HEK293 (cell line): ENCODE measurements around the gene C1orf21.

Source experiments
- CTCF ChIA-PET: fragments of 350-600 bp; formaldehyde crosslinking; extraction: SDS; loops from one replicate; lab custom pipeline; 2021; ENCODE audit warnings: antibody characterized with exemption; lab: Yijun Ruan, JAX
- POLR2A ChIA-PET: fragments of 300-600 bp; formaldehyde crosslinking; extraction: SDS; loops from one replicate; lab custom pipeline; 2020; ENCODE audit warnings: antibody characterized with exemption, inconsistent platforms; lab: Yijun Ruan, JAX
- H3K27ac ChIP-seq: fragments of 200-500 bp; sonication (Bioruptor generic); 2 replicates; pipeline ENCODE4 v1.5.1; 2014; ENCODE audit warnings: low read depth, low read length, control low read depth, inconsistent platforms; ENCODE audit errors: extremely low read depth
- H3K36me3 ChIP-seq, 2 experiments: fragments of 200-500 bp in 1 of 2; sonication (Bioruptor generic) in 1 of 2; 1 replicate in 1 of 2; 2 replicates in 1 of 2; pipeline ENCODE4 v1.5.1; 2014 to 2017; ENCODE audit warnings: inconsistent platforms in 2 of 2, low read length in 2 of 2; ENCODE audit not compliant: control insufficient read depth in 2 of 2, insufficient read depth in 1 of 2
- H3K4me1 ChIP-seq: fragments of 200-500 bp; sonication (Bioruptor generic); 2 replicates; pipeline ENCODE4 v1.5.1; 2014; ENCODE audit warnings: mild to moderate bottlenecking, low read length, inconsistent platforms; ENCODE audit not compliant: control insufficient read depth, insufficient read depth
- H3K4me3 ChIP-seq: 2 replicates; pipeline ENCODE4 v1.5.1; 2011; ENCODE audit warnings: low read depth, mild to moderate bottlenecking, control low read depth, low read length, moderate library complexity
- H3K9me3 ChIP-seq: fragments of 200-500 bp; sonication (Bioruptor generic); 2 replicates; pipeline ENCODE4 v1.5.1; 2014; ENCODE audit warnings: low read depth, low read length, inconsistent platforms; ENCODE audit not compliant: control insufficient read depth, insufficient read depth
- EGR2 ChIP-seq: fragments of 450-650 bp; formaldehyde crosslinking; IDR thresholded peaks from 2 replicates; pipeline ENCODE4 v1.5.1; 2016; ENCODE audit warnings: low read depth, missing biosample characterization, missing genetic modification characterization
- IKZF3 ChIP-seq: fragments of 450-650 bp; IDR thresholded peaks from 2 replicates; pipeline ENCODE4 v1.5.0; 2018; ENCODE audit warnings: missing biosample characterization, mild to moderate bottlenecking, missing genetic modification characterization, moderate library complexity
- MYNN ChIP-seq: fragments of 450-650 bp; formaldehyde crosslinking; IDR thresholded peaks from 2 replicates; pipeline ENCODE4 v1.5.1; 2016; ENCODE audit warnings: missing biosample characterization, missing genetic modification characterization, borderline replicate concordance
- SP7 ChIP-seq: fragments of 450-650 bp; formaldehyde crosslinking; IDR thresholded peaks from 2 replicates; pipeline ENCODE4 v1.5.1; 2016; ENCODE audit warnings: missing biosample characterization, missing genetic modification characterization
- ZNF184 ChIP-seq: fragments of 450-650 bp; IDR thresholded peaks from 2 replicates; pipeline ENCODE4 v1.5.1; 2018; ENCODE audit warnings: missing biosample characterization, mild to moderate bottlenecking, missing genetic modification characterization
- ZNF366 ChIP-seq: fragments of 450-650 bp; formaldehyde crosslinking; conservative IDR thresholded peaks from 2 replicates; pipeline ENCODE4 v1.5.1; 2016; ENCODE audit warnings: missing biosample characterization, missing genetic modification characterization
- ZNF600 ChIP-seq: fragments of 450-650 bp; formaldehyde crosslinking; IDR thresholded peaks from 2 replicates; pipeline ENCODE4 v1.5.1; 2016; ENCODE audit warnings: missing biosample characterization, missing genetic modification characterization
- ZNF610 ChIP-seq: fragments of 450-650 bp; formaldehyde crosslinking; IDR thresholded peaks from 2 replicates; pipeline ENCODE4 v1.5.1; 2016; ENCODE audit warnings: missing biosample characterization, missing genetic modification characterization, borderline replicate concordance
- TF ChIP-seq, protein P1 (sequence below): fragments of 450-650 bp; formaldehyde crosslinking; IDR thresholded peaks from 2 replicates; pipeline ENCODE4 v1.5.1; 2016; ENCODE audit warnings: missing biosample characterization, missing genetic modification characterization
- TF ChIP-seq, protein P2 (sequence below): fragments of 450-650 bp; formaldehyde crosslinking; IDR thresholded peaks from 2 replicates; pipeline ENCODE4 v1.5.1; 2016; ENCODE audit warnings: missing biosample characterization, missing genetic modification characterization
- TF ChIP-seq, protein P3 (sequence below): fragments of 450-650 bp; formaldehyde crosslinking; IDR thresholded peaks from 2 replicates; pipeline ENCODE4 v1.5.1; 2016; ENCODE audit warnings: missing biosample characterization, missing genetic modification characterization
- TF ChIP-seq, protein P4 (sequence below): fragments of 450-650 bp; IDR thresholded peaks from 2 replicates; pipeline ENCODE4 v1.5.1; 2018; ENCODE audit warnings: missing biosample characterization, mild to moderate bottlenecking, missing genetic modification characterization

C1orf21 gene

DNA sequence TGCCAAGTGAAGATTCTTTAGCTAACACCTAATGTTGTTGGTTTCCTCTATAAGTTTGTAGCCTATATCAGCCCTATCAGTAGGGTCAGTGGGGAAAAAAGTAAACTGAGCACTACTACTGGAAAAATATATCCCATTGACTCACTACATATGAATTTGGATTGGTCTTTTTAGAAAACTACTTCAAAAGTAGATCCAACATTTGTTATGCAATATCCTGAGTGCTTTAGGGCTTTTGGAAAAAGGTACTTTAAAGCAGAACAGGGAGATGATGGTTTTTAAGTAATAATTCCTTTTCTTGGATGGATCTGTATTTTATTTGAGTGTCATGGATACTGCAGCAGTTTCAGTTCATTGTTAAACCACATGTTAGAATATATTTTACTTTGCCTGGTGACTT is 7.1 kb downstream of the C1orf21 start:
- TF ChIP-seq ZNF184 (no peak), MYNN (tag by site-specific recombination) (no peak), EGR2 (no peak)
- TF ChIP-seq, protein P1, sequence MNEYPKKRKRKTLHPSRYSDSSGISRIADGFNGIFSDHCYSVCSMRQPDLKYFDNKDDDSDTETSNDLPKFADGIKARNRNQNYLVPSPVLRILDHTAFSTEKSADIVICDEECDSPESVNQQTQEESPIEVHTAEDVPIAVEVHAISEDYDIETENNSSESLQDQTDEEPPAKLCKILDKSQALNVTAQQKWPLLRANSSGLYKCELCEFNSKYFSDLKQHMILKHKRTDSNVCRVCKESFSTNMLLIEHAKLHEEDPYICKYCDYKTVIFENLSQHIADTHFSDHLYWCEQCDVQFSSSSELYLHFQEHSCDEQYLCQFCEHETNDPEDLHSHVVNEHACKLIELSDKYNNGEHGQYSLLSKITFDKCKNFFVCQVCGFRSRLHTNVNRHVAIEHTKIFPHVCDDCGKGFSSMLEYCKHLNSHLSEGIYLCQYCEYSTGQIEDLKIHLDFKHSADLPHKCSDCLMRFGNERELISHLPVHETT (tag by site-specific recombination) = no peak
- TF ChIP-seq, protein P2, sequence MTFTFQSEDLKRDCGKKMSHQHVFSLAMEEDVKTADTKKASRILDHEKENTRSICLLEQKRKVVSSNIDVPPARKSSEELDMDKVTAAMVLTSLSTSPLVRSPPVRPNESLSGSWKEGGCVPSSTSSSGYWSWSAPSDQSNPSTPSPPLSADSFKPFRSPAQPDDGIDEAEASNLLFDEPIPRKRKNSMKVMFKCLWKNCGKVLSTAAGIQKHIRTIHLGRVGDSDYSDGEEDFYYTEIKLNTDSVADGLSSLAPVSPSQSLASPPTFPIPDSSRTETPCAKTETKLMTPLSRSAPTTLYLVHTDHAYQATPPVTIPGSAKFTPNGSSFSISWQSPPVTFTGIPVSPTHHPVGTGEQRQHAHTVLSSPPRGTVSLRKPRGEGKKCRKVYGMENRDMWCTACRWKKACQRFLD = no peak
- TF ChIP-seq, protein P3, sequence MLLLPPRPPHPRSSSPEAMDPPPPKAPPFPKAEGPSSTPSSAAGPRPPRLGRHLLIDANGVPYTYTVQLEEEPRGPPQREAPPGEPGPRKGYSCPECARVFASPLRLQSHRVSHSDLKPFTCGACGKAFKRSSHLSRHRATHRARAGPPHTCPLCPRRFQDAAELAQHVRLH (tag by site-specific recombination) = no peak
- CTCF ChIA-PET = interaction anchor here (0.6 to 0.7 kb wide), 3 partner anchors 10 to 301 kb away, joined by 3 to 5 read pairs (median 4); no protein-coding TSS in a partner anchor
- Histone ChIP-seq H3K4me1 (peaks cover 22% of the 10 kb centered on the region), H3K27ac (no peak overlapping the region), H3K9me3 (no peaks in the 10 kb centered on the region), H3K4me3 (no peak overlapping the region), H3K36me3 (no peaks in the 10 kb centered on the region)
- POLR2A ChIA-PET = no interaction called here

DNA sequence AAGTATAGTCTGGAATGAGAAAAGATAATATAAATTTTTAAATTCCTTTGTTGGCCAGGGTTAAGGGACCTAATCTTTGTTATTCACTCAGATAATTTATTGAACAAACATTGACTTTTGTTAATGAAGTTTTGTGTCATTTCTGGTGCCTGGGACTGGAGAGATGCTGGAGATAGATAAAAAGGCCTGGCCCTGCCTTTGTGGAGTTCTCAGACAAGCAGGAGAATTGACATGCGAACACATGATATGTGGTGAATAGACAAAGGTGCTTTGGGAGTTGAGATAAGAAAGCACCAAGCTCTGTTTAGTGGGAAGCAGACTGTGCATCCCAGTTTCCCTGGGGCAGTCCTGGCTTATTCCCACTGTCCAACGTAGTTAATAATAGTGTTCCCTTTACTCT is 8.5 kb downstream of the C1orf21 start:
- H3K4me1 ChIP-seq = peaks cover 15% of the 10 kb centered on the region
- H3K27ac ChIP-seq = no peak overlapping the region
- no peaks in the 10 kb centered on the region for H3K36me3 ChIP-seq
- no peak overlapping the region for H3K4me3 ChIP-seq
- no peaks in the 10 kb centered on the region for H3K9me3 ChIP-seq
- CTCF ChIA-PET = no interaction called here
- POLR2A ChIA-PET = interaction anchor here (0.6 to 1.5 kb wide), 2 partner anchors 9 to 51 kb away, joined by 3 to 7 read pairs; partner anchors contain the start of gene C1orf21
- TF ChIP-seq SP7 (tag by site-specific recombination) (0 out of 2 replicates have a peak, but pooled peaks have one; percentile 11), IKZF3 (tag by site-specific recombination) (0 out of 2 replicates have a peak, but pooled peaks have one; percentile 10), ZNF366 (tag by site-specific recombination) (no peak)

DNA sequence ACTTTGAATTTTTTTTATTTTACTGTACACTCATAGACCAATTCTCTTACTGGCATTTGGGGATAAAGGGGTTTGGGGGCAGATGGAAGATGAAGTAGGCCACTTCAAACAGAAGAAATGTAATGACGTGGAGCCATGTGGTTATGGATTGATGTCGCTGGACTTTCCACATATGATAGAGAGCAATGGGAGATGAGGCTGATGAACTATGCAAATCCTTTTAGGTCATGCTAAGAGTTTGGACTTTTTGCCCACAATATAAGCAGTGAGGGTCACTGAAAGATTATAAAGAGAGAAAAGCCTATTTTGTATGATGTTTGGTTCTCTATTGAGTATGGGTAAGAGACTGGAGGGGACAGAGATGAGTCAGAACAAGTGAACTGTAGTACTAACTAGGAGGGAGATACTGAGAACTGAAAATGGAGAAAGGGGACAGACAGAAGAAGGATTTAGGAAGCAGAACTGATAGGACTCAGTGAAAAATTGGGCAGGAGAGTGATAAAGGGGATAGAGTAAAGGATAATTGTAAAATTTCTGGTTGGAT is 9.2 kb downstream of the C1orf21 start:
- ChIA-PET POLR2A (interaction anchor here (1.5 kb wide), 1 partner anchor 9 kb away, joined by 7 read pairs; the partner anchor contains the start of gene C1orf21), CTCF (no interaction called here)
- TF ChIP-seq, protein P4, sequence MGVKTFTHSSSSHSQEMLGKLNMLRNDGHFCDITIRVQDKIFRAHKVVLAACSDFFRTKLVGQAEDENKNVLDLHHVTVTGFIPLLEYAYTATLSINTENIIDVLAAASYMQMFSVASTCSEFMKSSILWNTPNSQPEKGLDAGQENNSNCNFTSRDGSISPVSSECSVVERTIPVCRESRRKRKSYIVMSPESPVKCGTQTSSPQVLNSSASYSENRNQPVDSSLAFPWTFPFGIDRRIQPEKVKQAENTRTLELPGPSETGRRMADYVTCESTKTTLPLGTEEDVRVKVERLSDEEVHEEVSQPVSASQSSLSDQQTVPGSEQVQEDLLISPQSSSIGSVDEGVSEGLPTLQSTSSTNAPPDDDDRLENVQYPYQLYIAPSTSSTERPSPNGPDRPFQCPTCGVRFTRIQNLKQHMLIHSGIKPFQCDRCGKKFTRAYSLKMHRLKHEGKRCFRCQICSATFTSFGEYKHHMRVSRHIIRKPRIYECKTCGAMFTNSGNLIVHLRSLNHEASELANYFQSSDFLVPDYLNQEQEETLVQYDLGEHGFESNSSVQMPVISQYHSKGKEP (tag by site-specific recombination) = no peak
- no peak for TF ChIP-seq ZNF610
- TF ChIP-seq ZNF600 (tag by site-specific recombination) = peak; percentile 68
- H3K9me3 ChIP-seq = no peaks in the 10 kb centered on the region
- no peaks in the 10 kb centered on the region for H3K36me3 ChIP-seq
- H3K4me1 ChIP-seq = peaks cover 8% of the 10 kb centered on the region; the same call in 1 of the 2 replicates
- no peak overlapping the region for H3K27ac ChIP-seq
- H3K4me3 ChIP-seq = no peak overlapping the region
